ENCODE data around the gene VSX1. TPM values are rescaled to one million over a fixed set of nuclear protein-coding genes. Genes with fewer than 3 reads are reported as not detected.

The VSX1 gene
- polyA plus RNA-seq, 1 of the 3 experiments (the other 2 are of a cell fraction): not detected

GRCh38 chr20:25030007-25030648 lies 51.8 kb downstream of the VSX1 start (continued):
- TF ChIP-seq RXRA (IDR thresholded peaks at IDR 0.05; ENCODE audit: borderline replicate concordance, low read depth): no peak
- TF ChIP-seq SMC3 (IDR thresholded peaks at IDR 0.05; ENCODE audit: low read depth, low read length): no peak
- TF ChIP-seq MAX (IDR thresholded peaks at IDR 0.05; ENCODE audit: low read depth): no peak
- TF ChIP-seq IRF3 (IDR thresholded peaks at IDR 0.05; ENCODE audit: low read depth, low read length): no peak
- no peak for TF ChIP-seq EZH2phosphoT487 (IDR thresholded peaks at IDR 0.05; ENCODE audit: borderline replicate concordance, low read depth)
- no peak for TF ChIP-seq ZBTB33 (IDR thresholded peaks at IDR 0.05; ENCODE audit: borderline replicate concordance, low read depth)
- TF ChIP-seq USF2 (IDR thresholded peaks at IDR 0.05; ENCODE audit: borderline replicate concordance, low read depth, low read length): no peak

- Histone ChIP-seq H3K36me3 (replicated peaks in 1 of 2; ENCODE audit: control insufficient read depth in 1 of 2, insufficient read depth in 2 of 2, low read length in 1 of 2) (no peaks in the 10 kb centered on the region), H3K4me1 (ENCODE audit: control insufficient read depth in 1 of 2, insufficient read depth in 2 of 2, low read depth in 1 of 2, low read length in 1 of 2) (no peaks in the 10 kb centered on the region), H2AFZ (ENCODE audit: low read depth) (no peak overlapping the region), H3K79me2 (ENCODE audit: insufficient read depth) (no peaks in the 10 kb centered on the region), H3F3A (replicated peaks; ENCODE audit: insufficient read depth) (no peaks in the 10 kb centered on the region), H3K4me3 (ENCODE audit: low read depth in 2 of 2, low read length in 1 of 2) (no peak overlapping the region), H3K27ac (ENCODE audit: low read depth in 2 of 2, low read length in 1 of 2) (no peak overlapping the region), H3K9me3 (no peaks in the 10 kb centered on the region), H3K9ac (no peak overlapping the region), H3K9me2 (no peaks in the 10 kb centered on the region), H4K20me1 (ENCODE audit: insufficient read depth) (no peaks in the 10 kb centered on the region), H3K27me3 (ENCODE audit: insufficient read depth) (no peaks in the 10 kb centered on the region), H3K4me2 (no peak overlapping the region)
- DNase-seq: no peak
- 58% methylated on average over 4 of the region's 4 CpGs for WGBS (ENCODE audit: low lambda C conversion rate)
- no peak for TF ChIP-seq EP300 (IDR thresholded peaks at IDR 0.05; ENCODE audit: borderline replicate concordance in 1 of 2, low read depth in 1 of 2, low read length in 1 of 2)
- TF ChIP-seq FOXM1 (IDR thresholded peaks at IDR 0.05; ENCODE audit: low read depth): no peak
- TF ChIP-seq RAD21 (IDR thresholded peaks at IDR 0.05; ENCODE audit: low read length): no peak
- no peak for TF ChIP-seq USF1 (IDR thresholded peaks at IDR 0.05; ENCODE audit: borderline replicate concordance, low read depth)
- TF ChIP-seq SMC3 (IDR thresholded peaks at IDR 0.05; ENCODE audit: low read depth, low read length): no peak
- no peak for TF ChIP-seq GATA2 (CRISPR knock-in tag; IDR thresholded peaks at IDR 0.05)
- no peak for TF ChIP-seq PBX3 (IDR thresholded peaks at IDR 0.05)
- TF ChIP-seq ZBTB33 (IDR thresholded peaks at IDR 0.05; ENCODE audit: borderline replicate concordance, low read depth): no peak
- no peak for TF ChIP-seq FOSL2 (IDR thresholded peaks at IDR 0.05; ENCODE audit: borderline replicate concordance, low read depth)
- POLR2A ChIA-PET: no interaction called here
- CTCF ChIA-PET: interaction anchor here (1.6 kb wide), 1 partner anchor 8 kb away, joined by 3 read pairs; no protein-coding TSS in a partner anchor
Measured at GRCh38 chr20:25025986-25026605, 55.8 kb downstream of the VSX1 start.

Measured in SK-N-SH (cell line).